Esophagus squamous epithelium (tissue), 5 donors: ENCODE data around the gene GTPBP1. TPM values are rescaled to one million over a fixed set of nuclear protein-coding genes. Genes with fewer than 3 reads are reported as not detected.

ENCODE experiments used
- DNase-seq: peaks from one replicate; lab custom pipeline; 2025; lab: John Stamatoyannopoulos, UW
- H3K27ac ChIP-seq, 4 donors: fragments of 200-600 bp; sonication (generic); one replicate each; pipeline ENCODE4 v1.5.1; 2016 to 2019; ENCODE audit warnings: mild to moderate bottlenecking in 1 of 4
- H3K27me3 ChIP-seq, 4 donors: fragments of 200-600 bp; sonication (generic); 1 replicate in 3 of 4; 2 replicates in 1 of 4; pipeline versions ENCODE4 v1.5.1 to v1.6.0; 2017 to 2021; ENCODE audit warnings: antibody characterized with exemption in 1 of 4
- H3K36me3 ChIP-seq, 3 donors: fragments of 200-600 bp; sonication (generic); one replicate each; pipeline ENCODE4 v1.5.1; 2016 to 2019
- H3K4me1 ChIP-seq, 3 donors: fragments of 200-600 bp; sonication (generic); one replicate each; pipeline ENCODE4 v1.5.1; 2017 to 2019
- H3K4me3 ChIP-seq, 4 donors: fragments of 200-600 bp; sonication (generic); 1 replicate in 3 of 4; 2 replicates in 1 of 4; pipeline ENCODE4 v1.5.1; 2016 to 2019; ENCODE audit warnings: mild to moderate bottlenecking in 2 of 4, moderate library complexity in 1 of 4
- H3K9me3 ChIP-seq, 3 donors: fragments of 200-600 bp; sonication (generic); one replicate each; pipeline ENCODE4 v1.5.1; 2016 to 2019
- CTCF ChIP-seq, 6 experiments: fragments of 450-650 bp in 4 of 6; fragments of 200-600 bp in 2 of 6; sonication (generic) in 2 of 6; IDR thresholded peaks; one replicate each; pipeline ENCODE4 v1.5.1; 2016 to 2019; ENCODE audit warnings: antibody characterized with exemption in 6 of 6, mild to moderate bottlenecking in 4 of 6, moderate library complexity in 4 of 6
- POLR2A ChIP-seq, 4 donors: fragments of 450-650 bp; IDR thresholded peaks; one replicate each; pipeline ENCODE4 v1.6.1; 2017; ENCODE audit warnings: antibody characterized with exemption in 4 of 4, mild to moderate bottlenecking in 4 of 4, moderate library complexity in 3 of 4
- WGBS, 2 donors: methylation state at CpG; one replicate each; pipeline ENCODE4 v1.1.5; 2018; 5-methylcytosine and 5-hydroxymethylcytosine counted together
- intact Hi-C: fragments of 100-400 bp; cut with DNase I; formaldehyde crosslinking; loops from one replicate; pipeline ENCODE4 v1.15.0; 2022
- total RNA-seq, 4 donors: library from RNA; depleted of rRNA; stranded (reverse); fragments of >200 nt; gene quantifications; one replicate each; pipeline ENCODE4 v1.1.0, GENCODE V29; 2016
- donor health status: DM: yes; HTN: yes; CAD: no.

The GTPBP1 gene
- total RNA-seq, 4 donors from 2014 or later, result 15.3 to 37.4 (median 32.0) TPM

- Histone ChIP-seq H3K9me3 (no peaks in the 10 kb centered on the region), H3K4me1 (peaks cover 8 to 30% (median 13%) of the 10 kb centered on the region in 3 donors), H3K36me3 (peaks cover 76 to 100% (median 87%) of the 10 kb centered on the region in 3 donors), H3K27ac (peak overlapping the region in 2 of 4 donors; percentile 3 to 8), H3K27me3 (no peaks in the 10 kb centered on the region), H3K4me3 (no peak overlapping the region)
- 100% methylated on average over 1 to 2 of the region's 18 CpGs for WGBS, 2 donors
- DNase-seq, result no peak
- intact Hi-C loops, result no loop called here
- TF ChIP-seq CTCF (IDR thresholded peaks at IDR 0.05) (no peak), POLR2A (IDR thresholded peaks at IDR 0.05) (no peak)
Observed at GRCh38 chr22:38738475-38739070, 32.8 kb downstream of the GTPBP1 start.

GRCh38 chr22:38739300-38740055 lies 33.7 kb downstream of the GTPBP1 start:
- 83% methylated on average over 2 of the region's 20 CpGs; no CpG with 5 or more reads in 1 of the 2 donors for WGBS, 2 donors
- intact Hi-C loops, result no loop called here

GRCh38 chr22:38740116-38740723 lies 34.5 kb downstream of the GTPBP1 start:
- Histone ChIP-seq H3K27ac (no peak overlapping the region), H3K9me3 (no peaks in the 10 kb centered on the region), H3K36me3 (peaks cover 82 to 100% (median 86%) of the 10 kb centered on the region in 3 donors), H3K4me3 (no peak overlapping the region), H3K4me1 (peaks cover 0 to 18% (median 0%) of the 10 kb centered on the region in 3 donors), H3K27me3 (no peaks in the 10 kb centered on the region)
- no peak for DNase-seq
- intact Hi-C loops, result no loop called here
- TF ChIP-seq POLR2A (IDR thresholded peaks at IDR 0.05), result no peak
- no peak for TF ChIP-seq CTCF (IDR thresholded peaks at IDR 0.05)
- WGBS, 2 donors, result 100% methylated on average over 2 to 7 of the region's 15 CpGs

More at GRCh38 chr22:38739300-38740055, 33.7 kb downstream of the GTPBP1 start:
- H3K36me3 ChIP-seq, result peaks cover 78 to 100% (median 81%) of the 10 kb centered on the region in 3 donors
- DNase-seq, result no peak
- no peak overlapping the region for H3K4me3 ChIP-seq
- H3K27me3 ChIP-seq, result no peaks in the 10 kb centered on the region
- no peaks in the 10 kb centered on the region for H3K9me3 ChIP-seq
- H3K27ac ChIP-seq, result no peak overlapping the region
- TF ChIP-seq CTCF (IDR thresholded peaks at IDR 0.05) (no peak), POLR2A (IDR thresholded peaks at IDR 0.05) (no peak)
- peaks cover 0 to 21% (median 4%) of the 10 kb centered on the region in 3 donors for H3K4me1 ChIP-seq

GRCh38 chr22:38740754-38741153 lies 35.0 kb downstream of the GTPBP1 start:
- no peak overlapping the region for H3K27ac ChIP-seq
- DNase-seq, result no peak
- peaks cover 0 to 13% (median 0%) of the 10 kb centered on the region in 3 donors for H3K4me1 ChIP-seq
- H3K4me3 ChIP-seq, result no peak overlapping the region
- TF ChIP-seq POLR2A (IDR thresholded peaks at IDR 0.05) (no peak), CTCF (IDR thresholded peaks at IDR 0.05) (no peak)
- peaks cover 82 to 100% (median 88%) of the 10 kb centered on the region in 3 donors for H3K36me3 ChIP-seq
- intact Hi-C loops, result no loop called here
- 80% methylated on average over 4 of the region's 8 CpGs; no CpG with 5 or more reads in 1 of the 2 donors for WGBS, 2 donors
- H3K27me3 ChIP-seq, result no peaks in the 10 kb centered on the region
- no peaks in the 10 kb centered on the region for H3K9me3 ChIP-seq
